ENCODE data around the gene ITGB8.

ITGB8 gene

DNA sequence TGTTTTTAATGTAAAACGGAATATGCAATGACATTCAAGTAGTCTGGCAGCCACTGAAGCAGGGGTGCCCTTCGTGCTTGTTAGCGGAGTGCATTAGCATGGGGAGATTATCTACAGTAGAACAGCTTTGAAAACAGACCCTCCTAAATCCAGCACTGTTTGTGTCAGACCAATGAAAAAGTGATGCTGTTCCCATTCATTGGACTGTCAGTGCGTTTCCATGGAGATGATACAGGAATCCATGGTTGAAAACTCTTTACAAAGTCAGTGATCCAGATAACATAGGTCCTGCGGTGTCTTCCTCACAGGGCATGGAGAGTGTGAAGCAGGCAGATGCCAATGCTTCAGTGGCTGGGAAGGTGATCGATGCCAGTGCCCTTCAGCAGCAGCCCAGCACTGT is 73.6 kb downstream of the ITGB8 start:
- Mint-ChIP-seq H3K27me3 (no peaks in the 10 kb centered on the region), H3K36me3 (no peaks in the 10 kb centered on the region), H3K4me3 (no peak overlapping the region), H3K27ac (no peak overlapping the region), H3K9me3 (no peaks in the 10 kb centered on the region), H3K4me1 (no peaks in the 10 kb centered on the region)
- ATAC-seq, result no peak

- H3K4me1 Mint-ChIP-seq, result no peaks in the 10 kb centered on the region
- no peak overlapping the region for H3K4me3 Mint-ChIP-seq
- no peaks in the 10 kb centered on the region for H3K9me3 Mint-ChIP-seq
- no peaks in the 10 kb centered on the region for H3K27me3 Mint-ChIP-seq
- no peaks in the 10 kb centered on the region for H3K36me3 Mint-ChIP-seq
- H3K27ac Mint-ChIP-seq, result no peak overlapping the region
- peak; percentile 35 for ATAC-seq
These were observed 77.1 kb downstream of the ITGB8 start for GRCh38 chr7:20407585-20408466.

GRCh38 chr7:20408467-20408826 is 77.7 kb downstream of the ITGB8 start:
- ATAC-seq, result no peak
- Mint-ChIP-seq H3K27me3 (no peaks in the 10 kb centered on the region), H3K36me3 (no peaks in the 10 kb centered on the region), H3K9me3 (no peaks in the 10 kb centered on the region), H3K4me3 (no peak overlapping the region), H3K4me1 (no peaks in the 10 kb centered on the region), H3K27ac (no peak overlapping the region)

- H3K4me1 Mint-ChIP-seq, result no peaks in the 10 kb centered on the region
- no peak overlapping the region for H3K27ac Mint-ChIP-seq
- H3K4me3 Mint-ChIP-seq, result no peak overlapping the region
- H3K36me3 Mint-ChIP-seq, result no peaks in the 10 kb centered on the region
- no peak for ATAC-seq
- H3K27me3 Mint-ChIP-seq, result no peaks in the 10 kb centered on the region
- no peaks in the 10 kb centered on the region for H3K9me3 Mint-ChIP-seq
These were observed 79.3 kb downstream of the ITGB8 start for GRCh38 chr7:20409961-20410360.

- Mint-ChIP-seq H3K27ac (no peak overlapping the region), H3K4me1 (no peaks in the 10 kb centered on the region), H3K36me3 (no peaks in the 10 kb centered on the region), H3K27me3 (no peaks in the 10 kb centered on the region), H3K9me3 (no peaks in the 10 kb centered on the region), H3K4me3 (no peak overlapping the region)
- ATAC-seq, result no peak
These were observed 80.7 kb downstream of the ITGB8 start for GRCh38 chr7:20411372-20411771.

- H3K27me3 Mint-ChIP-seq, result no peaks in the 10 kb centered on the region
- no peaks in the 10 kb centered on the region for H3K4me1 Mint-ChIP-seq
- no peaks in the 10 kb centered on the region for H3K36me3 Mint-ChIP-seq
- no peak for ATAC-seq
- no peaks in the 10 kb centered on the region for H3K9me3 Mint-ChIP-seq
- no peak overlapping the region for H3K4me3 Mint-ChIP-seq
- H3K27ac Mint-ChIP-seq, result no peak overlapping the region
These were observed 81.3 kb downstream of the ITGB8 start for GRCh38 chr7:20412032-20412431.

DNA sequence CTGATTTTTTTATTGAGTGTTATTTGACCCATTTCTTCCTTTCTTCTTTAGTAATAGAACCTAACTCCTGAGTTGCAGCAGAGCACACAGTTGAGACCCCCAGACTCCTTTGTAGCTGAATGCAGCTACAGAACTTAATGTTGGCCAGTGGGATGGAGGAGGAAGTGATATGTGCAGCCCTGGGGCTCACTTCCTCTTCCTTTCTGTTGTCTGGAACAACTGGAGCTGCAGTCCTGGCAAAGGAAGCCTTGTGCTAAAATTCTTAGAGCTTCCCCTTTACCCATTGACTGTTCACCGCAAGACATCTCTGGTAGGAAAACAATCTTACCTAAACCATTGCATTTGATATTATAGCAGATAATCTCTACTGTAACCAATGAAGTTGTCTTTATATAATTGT is 86.6 kb downstream of the ITGB8 start:
- no peak overlapping the region for H3K27ac Mint-ChIP-seq
- no peaks in the 10 kb centered on the region for H3K4me1 Mint-ChIP-seq
- no peak overlapping the region for H3K4me3 Mint-ChIP-seq
- H3K9me3 Mint-ChIP-seq, result no peaks in the 10 kb centered on the region
- no peaks in the 10 kb centered on the region for H3K36me3 Mint-ChIP-seq
- no peak for ATAC-seq
- no peaks in the 10 kb centered on the region for H3K27me3 Mint-ChIP-seq

DNA sequence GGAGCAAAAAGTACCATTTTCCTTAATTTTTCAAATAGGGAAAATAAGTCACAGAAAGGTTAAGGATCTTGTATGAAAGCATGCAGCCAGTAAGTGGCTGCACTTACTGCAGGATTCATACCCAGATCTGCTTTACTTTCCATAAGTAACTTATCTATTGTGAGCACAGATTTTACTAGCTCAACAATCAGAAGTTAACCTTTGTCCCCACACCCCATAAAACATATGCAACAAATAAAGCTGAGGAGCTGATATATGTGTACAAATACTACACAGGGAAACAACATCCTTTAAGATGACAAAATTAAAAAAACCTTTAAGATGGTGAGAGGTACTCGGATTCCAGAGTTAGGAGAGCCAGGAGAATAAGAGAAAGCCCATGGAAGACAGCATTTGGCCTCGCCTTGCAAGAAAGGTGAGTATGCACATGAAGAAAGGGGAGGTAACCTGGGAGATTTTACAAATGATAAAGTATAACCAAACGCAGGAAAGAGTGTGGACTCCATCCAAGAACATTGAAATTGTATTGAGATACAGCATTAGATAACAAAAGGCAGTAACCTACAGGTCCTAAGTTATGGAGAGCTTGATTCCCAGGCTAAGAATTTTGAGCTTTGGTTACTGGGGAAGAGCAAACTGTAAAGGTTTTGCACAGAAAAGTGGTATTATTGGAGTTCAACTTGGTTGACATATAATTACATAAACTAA is 87.1 kb downstream of the ITGB8 start:
- no peaks in the 10 kb centered on the region for H3K27me3 Mint-ChIP-seq
- H3K4me3 Mint-ChIP-seq, result no peak overlapping the region
- H3K4me1 Mint-ChIP-seq, result no peaks in the 10 kb centered on the region
- no peak for ATAC-seq
- no peak overlapping the region for H3K27ac Mint-ChIP-seq
- no peaks in the 10 kb centered on the region for H3K9me3 Mint-ChIP-seq
- H3K36me3 Mint-ChIP-seq, result no peaks in the 10 kb centered on the region

GRCh38 chr7:20424500-20424899 is 93.8 kb downstream of the ITGB8 start:
- ATAC-seq, result no peak
- H3K4me1 Mint-ChIP-seq, result no peaks in the 10 kb centered on the region
- no peaks in the 10 kb centered on the region for H3K36me3 Mint-ChIP-seq
- no peak overlapping the region for H3K4me3 Mint-ChIP-seq
- peaks cover 5% of the 10 kb centered on the region for H3K9me3 Mint-ChIP-seq
- peaks cover 3% of the 10 kb centered on the region for H3K27me3 Mint-ChIP-seq
- H3K27ac Mint-ChIP-seq, result no peak overlapping the region

- H3K27ac Mint-ChIP-seq, result no peak overlapping the region
- no peak for ATAC-seq
- no peaks in the 10 kb centered on the region for H3K4me1 Mint-ChIP-seq
- peaks cover 5% of the 10 kb centered on the region for H3K9me3 Mint-ChIP-seq
- H3K4me3 Mint-ChIP-seq, result no peak overlapping the region
- H3K36me3 Mint-ChIP-seq, result no peaks in the 10 kb centered on the region
- H3K27me3 Mint-ChIP-seq, result peaks cover 10% of the 10 kb centered on the region
These were observed 100.0 kb downstream of the ITGB8 start for GRCh38 chr7:20430664-20431063.

DNA sequence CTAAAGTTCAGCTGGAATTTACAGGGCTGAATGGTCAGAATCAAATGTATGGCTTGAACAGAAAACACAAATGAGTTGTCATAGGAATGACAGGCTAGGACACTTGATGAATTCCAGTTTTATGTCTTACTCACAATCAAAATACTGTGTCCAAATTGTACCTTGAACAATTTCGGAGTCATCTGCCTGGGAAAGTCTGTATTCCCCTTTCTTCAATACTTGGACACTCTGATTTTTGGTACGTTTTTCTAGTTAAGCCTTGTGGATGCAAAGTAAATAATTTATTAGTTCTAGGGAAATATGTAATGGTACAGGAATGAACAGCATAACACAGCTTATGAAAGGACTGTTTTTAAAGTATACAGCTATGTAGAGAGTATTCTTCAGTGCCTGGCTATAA is 100.4 kb downstream of the ITGB8 start:
- no peak overlapping the region for H3K27ac Mint-ChIP-seq
- no peak for ATAC-seq
- H3K4me1 Mint-ChIP-seq, result no peaks in the 10 kb centered on the region
- H3K36me3 Mint-ChIP-seq, result no peaks in the 10 kb centered on the region
- H3K27me3 Mint-ChIP-seq, result peaks cover 10% of the 10 kb centered on the region
- H3K9me3 Mint-ChIP-seq, result peaks cover 1% of the 10 kb centered on the region
- H3K4me3 Mint-ChIP-seq, result no peak overlapping the region

DNA sequence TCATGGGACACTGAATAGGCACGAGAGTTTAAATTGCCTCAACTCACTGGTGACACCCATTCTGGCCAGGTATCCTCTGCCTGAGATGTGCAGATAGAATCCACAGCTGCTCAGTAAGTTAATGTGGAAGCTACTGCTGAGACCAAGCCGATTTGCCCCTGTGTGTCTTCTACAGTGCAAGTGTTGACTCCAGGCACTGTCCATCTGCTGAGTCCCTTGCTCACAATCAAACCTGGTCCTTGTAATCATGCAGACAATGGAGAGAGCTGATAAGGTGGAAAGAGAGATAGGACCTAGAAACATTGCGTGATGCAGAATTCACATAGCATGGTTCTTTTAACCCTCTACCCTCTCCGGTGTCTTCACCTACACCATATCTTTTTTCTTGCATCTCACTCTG is 101.4 kb downstream of the ITGB8 start:
- H3K36me3 Mint-ChIP-seq, result no peaks in the 10 kb centered on the region
- no peak overlapping the region for H3K4me3 Mint-ChIP-seq

DNA sequence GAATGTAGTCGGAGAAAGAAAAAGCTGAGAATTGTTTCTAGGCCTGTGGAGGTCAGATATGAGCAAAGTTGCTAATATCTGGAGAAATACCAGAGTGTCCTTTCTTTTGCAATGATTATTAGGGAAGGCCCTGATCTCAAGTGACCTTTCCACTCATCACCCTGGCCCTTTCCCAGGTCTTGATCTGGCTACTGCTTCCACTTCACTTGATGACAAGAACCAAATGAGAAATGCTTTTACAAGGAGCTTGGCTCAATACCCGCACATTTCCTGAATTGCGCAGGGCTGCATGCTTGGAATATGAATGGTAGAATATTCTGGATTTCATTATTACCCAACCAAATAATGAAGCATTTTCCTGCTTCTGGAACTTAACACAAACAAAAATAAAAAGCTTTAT is 104.6 kb downstream of the ITGB8 start:
- Mint-ChIP-seq H3K27me3 (no peaks in the 10 kb centered on the region), H3K4me1 (peaks cover 26% of the 10 kb centered on the region), H3K27ac (no peak overlapping the region), H3K9me3 (no peaks in the 10 kb centered on the region), H3K4me3 (no peak overlapping the region), H3K36me3 (no peaks in the 10 kb centered on the region)
- no peak for ATAC-seq

More for the DNA sequence above, 101.4 kb downstream of the ITGB8 start:
- no peak for ATAC-seq
- H3K9me3 Mint-ChIP-seq, result no peaks in the 10 kb centered on the region
- H3K4me1 Mint-ChIP-seq, result no peaks in the 10 kb centered on the region
- H3K27me3 Mint-ChIP-seq, result peaks cover 10% of the 10 kb centered on the region
- H3K27ac Mint-ChIP-seq, result no peak overlapping the region

DNA sequence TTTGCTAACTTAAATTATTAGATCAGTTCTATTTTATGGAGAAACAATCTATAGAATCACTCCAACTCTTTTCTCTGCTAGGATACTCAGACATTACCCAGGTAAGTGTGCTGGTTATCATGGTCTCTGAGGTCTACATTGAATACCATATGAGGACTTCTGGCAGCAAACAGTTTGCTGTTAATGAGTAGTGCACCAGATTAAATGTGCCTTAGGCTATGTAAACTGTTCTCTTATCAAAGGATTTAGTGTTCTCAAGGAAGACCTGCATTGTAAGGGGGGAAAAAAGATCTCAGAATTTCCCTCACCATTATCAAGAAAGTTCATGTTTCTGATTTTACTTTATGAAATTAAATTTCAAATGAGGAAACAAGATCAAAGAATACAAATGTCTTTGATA is 107.5 kb downstream of the ITGB8 start:
- Mint-ChIP-seq H3K4me1 (peaks cover 26% of the 10 kb centered on the region), H3K36me3 (no peaks in the 10 kb centered on the region), H3K27ac (peak overlapping the region; percentile 14), H3K9me3 (no peaks in the 10 kb centered on the region), H3K4me3 (no peak overlapping the region), H3K27me3 (peaks cover 5% of the 10 kb centered on the region)
- peak; percentile 14 for ATAC-seq

GRCh38 chr7:20438694-20439376 is 108.1 kb downstream of the ITGB8 start:
- peak; percentile 83 for ATAC-seq
- H3K4me3 Mint-ChIP-seq, result no peak overlapping the region
- H3K27ac Mint-ChIP-seq, result peak overlapping the region; percentile 14
- H3K4me1 Mint-ChIP-seq, result peaks cover 26% of the 10 kb centered on the region
- no peaks in the 10 kb centered on the region for H3K36me3 Mint-ChIP-seq
- H3K9me3 Mint-ChIP-seq, result no peaks in the 10 kb centered on the region
- H3K27me3 Mint-ChIP-seq, result peaks cover 10% of the 10 kb centered on the region

Measured in stimulated activated memory B cell treated with anti-CD40 and anti-IgM and Interleukin-4, amounts not matched to agents 10 μg/mL and 1 μg/mL and 100 μg/mL, for 72 hours (primary cell).